Stimulated activated naive CD8-positive, alpha-beta T cell treated with anti-CD3 and anti-CD28 coated beads, Interleukin-15, Interleukin-2, amounts not matched to agents 100 ng/mL and 50 ng/mL, for 24 hours (primary cell): ENCODE results near the gene ACOX3.

ENCODE experiments used
- H3K27ac Mint-ChIP-seq: one replicate; pipeline ENCODE4 v1.8.0; 2021; ENCODE audit warnings: mild to moderate bottlenecking, mixed read lengths
- H3K27me3 Mint-ChIP-seq: one replicate; pipeline ENCODE4 v1.8.0; 2021; ENCODE audit warnings: mixed read lengths
- H3K36me3 Mint-ChIP-seq: one replicate; pipeline ENCODE4 v1.8.0; 2021; ENCODE audit warnings: low read depth, mixed read lengths
- H3K4me1 Mint-ChIP-seq: one replicate; pipeline ENCODE4 v1.8.0; 2021; ENCODE audit warnings: low read depth, mixed read lengths
- H3K4me3 Mint-ChIP-seq: one replicate; pipeline ENCODE4 v1.8.0; 2021; ENCODE audit warnings: mild to moderate bottlenecking, mixed read lengths
- H3K9me3 Mint-ChIP-seq: one replicate; pipeline ENCODE4 v1.8.0; 2021; ENCODE audit warnings: mixed read lengths

The ACOX3 gene

DNA sequence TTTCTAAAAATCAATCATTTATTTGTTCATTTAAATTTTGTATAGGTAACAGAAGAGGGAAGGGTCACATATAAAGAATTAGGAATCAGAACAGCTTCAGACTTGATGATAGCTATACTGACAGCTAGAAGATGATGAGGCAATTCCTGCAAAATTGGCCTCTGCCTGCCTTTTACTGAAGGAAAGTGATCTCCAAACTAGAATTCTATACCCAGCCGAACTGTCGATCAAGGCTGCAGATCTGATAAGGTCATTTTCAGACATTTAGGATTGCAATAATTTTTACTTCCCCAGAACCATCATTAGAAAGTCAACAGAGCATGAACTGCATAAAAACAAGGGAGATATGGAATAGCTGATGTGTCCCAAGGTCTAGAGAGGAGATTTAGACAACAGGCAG is 104.7 kb downstream of the ACOX3 start:
- H3K27ac Mint-ChIP-seq: no peak overlapping the region
- H3K4me1 Mint-ChIP-seq: no peaks in the 10 kb centered on the region
- H3K4me3 Mint-ChIP-seq: no peak overlapping the region
- peaks cover 19% of the 10 kb centered on the region for H3K9me3 Mint-ChIP-seq
- no peaks in the 10 kb centered on the region for H3K27me3 Mint-ChIP-seq
- H3K36me3 Mint-ChIP-seq: no peaks in the 10 kb centered on the region

- Mint-ChIP-seq H3K27ac (no peak overlapping the region), H3K36me3 (no peaks in the 10 kb centered on the region), H3K9me3 (peaks cover 19% of the 10 kb centered on the region), H3K27me3 (no peaks in the 10 kb centered on the region), H3K4me3 (no peak overlapping the region), H3K4me1 (no peaks in the 10 kb centered on the region)
Measured at GRCh38 chr4:8334786-8335460, 105.6 kb downstream of the ACOX3 start.

- Mint-ChIP-seq H3K27ac (no peak overlapping the region), H3K27me3 (no peaks in the 10 kb centered on the region), H3K4me1 (no peaks in the 10 kb centered on the region), H3K9me3 (peaks cover 19% of the 10 kb centered on the region), H3K36me3 (no peaks in the 10 kb centered on the region), H3K4me3 (no peak overlapping the region)
Measured at GRCh38 chr4:8333726-8334460, 106.6 kb downstream of the ACOX3 start.

DNA sequence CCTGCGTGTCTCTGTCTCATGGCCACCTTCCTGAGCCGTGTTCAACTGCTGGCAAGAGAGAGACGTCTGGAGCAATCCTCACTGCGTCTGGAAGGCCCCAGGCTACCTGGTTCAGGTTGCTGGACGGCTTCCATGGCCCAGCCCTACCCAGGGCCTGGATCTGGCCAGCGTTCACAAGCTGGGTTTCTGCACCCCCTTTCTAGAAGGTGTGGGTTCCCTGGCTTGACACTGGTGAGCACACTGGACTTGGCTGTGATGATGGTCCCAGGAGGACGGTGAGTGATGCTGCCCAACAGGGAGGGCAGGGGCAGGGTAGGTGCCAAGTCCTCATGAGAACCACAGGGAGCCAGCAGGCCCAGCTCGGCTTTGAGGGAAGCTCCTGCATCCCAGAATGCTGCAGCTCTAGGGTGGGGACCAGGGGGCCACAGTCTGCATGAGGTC is 107.6 kb downstream of the ACOX3 start:
- Mint-ChIP-seq H3K27me3 (no peaks in the 10 kb centered on the region), H3K9me3 (peaks cover 15% of the 10 kb centered on the region), H3K4me3 (no peak overlapping the region), H3K4me1 (no peaks in the 10 kb centered on the region), H3K27ac (no peak overlapping the region), H3K36me3 (no peaks in the 10 kb centered on the region)

- Mint-ChIP-seq H3K36me3 (no peaks in the 10 kb centered on the region), H3K4me3 (no peak overlapping the region), H3K27ac (no peak overlapping the region), H3K4me1 (no peaks in the 10 kb centered on the region), H3K27me3 (no peaks in the 10 kb centered on the region), H3K9me3 (peaks cover 15% of the 10 kb centered on the region)
Measured at GRCh38 chr4:8332038-8332857, 108.3 kb downstream of the ACOX3 start.

- no peaks in the 10 kb centered on the region for H3K27me3 Mint-ChIP-seq
- H3K27ac Mint-ChIP-seq: no peak overlapping the region
- H3K4me1 Mint-ChIP-seq: no peaks in the 10 kb centered on the region
- H3K9me3 Mint-ChIP-seq: peaks cover 11% of the 10 kb centered on the region
- no peaks in the 10 kb centered on the region for H3K36me3 Mint-ChIP-seq
- H3K4me3 Mint-ChIP-seq: no peak overlapping the region
Measured at GRCh38 chr4:8331575-8331955, 109.0 kb downstream of the ACOX3 start.

DNA sequence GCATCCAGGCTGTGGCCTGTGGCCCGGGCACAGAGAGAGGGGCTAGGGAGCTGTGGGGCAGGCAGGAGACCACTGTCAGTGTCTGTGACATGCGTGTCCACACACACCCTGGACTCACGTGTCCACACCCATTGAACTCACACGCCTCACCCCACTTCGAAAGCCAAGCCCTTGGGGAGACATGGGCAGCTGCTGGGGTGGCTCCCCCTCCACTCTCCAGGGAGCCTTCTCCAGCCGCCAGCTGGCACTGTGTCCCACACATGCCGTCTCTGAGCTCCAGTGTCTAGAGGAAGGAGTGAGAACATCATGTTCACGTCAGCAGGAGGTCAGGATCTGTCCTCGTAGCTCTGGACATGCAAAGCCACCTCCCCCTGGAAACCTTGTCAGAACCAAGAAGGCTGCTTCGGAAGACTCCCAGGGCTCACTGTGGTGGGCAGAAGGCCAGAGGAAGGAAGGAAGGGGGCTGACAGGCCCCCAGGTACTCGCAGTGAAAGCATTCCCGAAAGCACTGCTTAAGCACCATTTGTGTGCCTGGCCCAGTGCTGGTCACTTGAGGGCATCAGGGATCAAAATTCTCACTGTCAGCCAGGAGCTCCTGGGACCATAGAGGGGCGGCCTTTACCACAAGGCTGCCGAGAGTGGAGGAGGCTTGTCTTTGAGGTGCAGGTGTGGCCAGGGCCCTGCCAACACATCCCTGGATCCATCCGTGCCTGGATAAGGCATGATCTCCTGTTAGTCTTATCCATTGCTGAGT is 109.5 kb downstream of the ACOX3 start:
- H3K27me3 Mint-ChIP-seq: no peaks in the 10 kb centered on the region
- peaks cover 7% of the 10 kb centered on the region for H3K9me3 Mint-ChIP-seq
- H3K4me3 Mint-ChIP-seq: no peak overlapping the region
- H3K36me3 Mint-ChIP-seq: no peaks in the 10 kb centered on the region
- H3K27ac Mint-ChIP-seq: no peak overlapping the region
- no peaks in the 10 kb centered on the region for H3K4me1 Mint-ChIP-seq

DNA sequence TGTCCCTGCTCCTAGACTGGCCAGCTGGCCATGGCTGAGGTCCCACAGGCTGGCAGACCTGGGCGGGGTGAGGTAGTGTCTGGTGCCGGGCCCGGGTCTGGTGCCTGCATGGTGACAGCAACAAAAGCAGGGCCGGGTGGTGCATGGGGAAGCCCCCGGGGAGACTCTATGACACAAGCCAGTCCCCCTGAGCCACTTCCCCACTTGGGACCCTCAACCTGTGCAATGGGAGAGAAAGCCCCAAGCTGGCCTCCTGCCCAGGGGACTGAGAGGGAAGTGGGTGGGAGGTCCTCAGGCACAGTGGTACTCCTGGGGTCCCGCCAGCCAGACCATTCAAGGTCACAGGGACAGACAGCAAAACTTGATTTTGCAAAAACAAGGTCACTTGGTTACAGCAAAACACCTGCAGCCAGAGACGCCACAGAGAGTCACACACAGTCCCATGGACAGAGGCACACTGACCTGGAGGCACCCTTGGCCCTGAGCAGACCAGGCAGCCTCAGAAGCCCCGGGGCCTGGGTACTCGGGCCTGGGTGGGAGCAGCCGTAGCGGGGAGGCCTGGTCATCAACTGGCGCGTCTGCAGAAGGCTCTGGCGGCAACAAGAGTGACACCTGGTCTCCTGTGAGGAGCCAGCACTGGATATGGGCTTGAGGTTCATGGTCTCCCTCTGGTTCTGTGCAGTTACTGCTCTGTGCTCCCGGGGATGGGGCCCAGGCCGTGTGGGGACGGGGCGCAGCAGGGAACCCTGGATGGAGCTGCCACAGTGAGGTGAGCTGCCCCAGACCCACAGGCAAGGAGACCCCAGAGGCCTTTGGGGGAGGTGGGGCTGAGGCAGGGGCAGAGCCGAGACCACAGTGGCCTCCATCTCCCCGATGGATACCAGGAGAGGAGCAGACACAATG is 110.4 kb downstream of the ACOX3 start:
- Mint-ChIP-seq H3K36me3 (no peaks in the 10 kb centered on the region), H3K27ac (no peak overlapping the region), H3K4me1 (no peaks in the 10 kb centered on the region), H3K27me3 (no peaks in the 10 kb centered on the region), H3K4me3 (no peak overlapping the region), H3K9me3 (peaks cover 4% of the 10 kb centered on the region)

DNA sequence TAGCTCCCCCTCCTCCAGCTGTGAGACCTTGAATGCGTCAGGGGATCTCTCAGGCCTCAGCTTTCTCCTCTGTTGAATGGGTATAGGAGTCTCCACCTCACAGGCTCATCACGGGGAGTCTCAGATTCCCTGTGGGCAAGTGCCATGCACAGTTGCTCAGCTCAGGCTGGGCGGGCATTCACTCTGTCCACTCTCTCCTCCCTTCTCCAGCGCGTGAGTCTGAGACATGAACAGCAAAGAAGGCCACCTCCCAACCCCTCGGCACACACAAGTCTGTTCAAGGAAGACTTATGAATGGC is 111.0 kb downstream of the ACOX3 start:
- Mint-ChIP-seq H3K27me3 (no peaks in the 10 kb centered on the region), H3K4me3 (no peak overlapping the region), H3K9me3 (peaks cover 4% of the 10 kb centered on the region), H3K4me1 (no peaks in the 10 kb centered on the region), H3K27ac (no peak overlapping the region), H3K36me3 (no peaks in the 10 kb centered on the region)

- no peaks in the 10 kb centered on the region for H3K27me3 Mint-ChIP-seq
- H3K9me3 Mint-ChIP-seq: peaks cover 4% of the 10 kb centered on the region
- no peak overlapping the region for H3K27ac Mint-ChIP-seq
- H3K36me3 Mint-ChIP-seq: no peaks in the 10 kb centered on the region
- no peak overlapping the region for H3K4me3 Mint-ChIP-seq
- no peaks in the 10 kb centered on the region for H3K4me1 Mint-ChIP-seq
Measured at GRCh38 chr4:8328866-8329559, 111.5 kb downstream of the ACOX3 start.

GRCh38 chr4:8328456-8328855 is 112.1 kb downstream of the ACOX3 start:
- no peak overlapping the region for H3K4me3 Mint-ChIP-seq
- H3K27ac Mint-ChIP-seq: no peak overlapping the region

GRCh38 chr4:8326206-8326605 is 114.3 kb downstream of the ACOX3 start:
- H3K4me3 Mint-ChIP-seq: no peak overlapping the region

More at GRCh38 chr4:8328456-8328855, 112.1 kb downstream of the ACOX3 start:
- peaks cover 4% of the 10 kb centered on the region for H3K9me3 Mint-ChIP-seq
- H3K27me3 Mint-ChIP-seq: no peaks in the 10 kb centered on the region
- no peaks in the 10 kb centered on the region for H3K36me3 Mint-ChIP-seq
- no peaks in the 10 kb centered on the region for H3K4me1 Mint-ChIP-seq

GRCh38 chr4:8325291-8325973 is 115.1 kb downstream of the ACOX3 start:
- Mint-ChIP-seq H3K4me3 (no peak overlapping the region), H3K27me3 (no peaks in the 10 kb centered on the region), H3K36me3 (no peaks in the 10 kb centered on the region), H3K9me3 (no peaks in the 10 kb centered on the region), H3K27ac (no peak overlapping the region), H3K4me1 (no peaks in the 10 kb centered on the region)

More at GRCh38 chr4:8326206-8326605, 114.3 kb downstream of the ACOX3 start:
- Mint-ChIP-seq H3K27me3 (no peaks in the 10 kb centered on the region), H3K4me1 (no peaks in the 10 kb centered on the region), H3K36me3 (no peaks in the 10 kb centered on the region), H3K27ac (no peak overlapping the region), H3K9me3 (no peaks in the 10 kb centered on the region)
